GM12878 (cell line): ENCODE data around the gene HDAC7. TPM values are rescaled to one million over a fixed set of nuclear protein-coding genes. Genes with fewer than 3 reads are reported as not detected.

Experiments used
- ATAC-seq: fragments of 200-7000 bp; cut with Tn5 transposase; 3 replicates; pipeline ENCODE4 v1.9.1; 2020; ENCODE audit warnings: mild to moderate bottlenecking, moderate library complexity
- BruUV-seq: library from RNA; stranded (reverse); fragments of 400-500 nt; replicated peaks from 2 replicates; lab custom pipeline; 2021; lab: Mats Ljungman, UMichigan
- CTCF ChIA-PET: fragments of 300-600 bp; sonication (Branson Sonifier 250); formaldehyde crosslinking; extraction: SDS; loops from one replicate; lab custom pipeline; 2021; ENCODE audit warnings: inconsistent platforms; lab: Yijun Ruan, JAX
- POLR2A ChIA-PET: fragments of 350-600 bp; formaldehyde crosslinking; extraction: SDS; loops from one replicate; lab custom pipeline; 2021; ENCODE audit warnings: inconsistent platforms; lab: Charles Lee
- RAD21 ChIA-PET: fragments of 300-600 bp; sonication (Branson Sonifier 250); formaldehyde crosslinking; loops from one replicate; lab custom pipeline; 2023; ENCODE audit warnings: antibody characterized with exemption; ENCODE audit not compliant: unreplicated experiment; lab: Charles Lee
- SMC1A ChIA-PET: fragments of 300-600 bp; sonication (Branson Sonifier 250); formaldehyde crosslinking; loops from one replicate; lab custom pipeline; 2023; ENCODE audit not compliant: unreplicated experiment, uncharacterized antibody; lab: Charles Lee
- DNase-seq: peaks from one replicate; pipeline ENCODE4 v3.0.0-alpha.2; 2011; ENCODE audit warnings: low read depth, low spot score
- FAIRE-seq: peaks from 3 replicates; lab custom pipeline; 2011; peaks lifted over from hg19 to GRCh38; lab: Jason Lieb, UNC
- H2AFZ ChIP-seq: 2 replicates; pipeline ENCODE4 v1.6.0; 2011; ENCODE audit warnings: low read depth, low read length, control low read depth; ENCODE audit not compliant: control insufficient read depth
- H3K27ac ChIP-seq: 2 replicates; pipeline ENCODE4 v1.5.1; 2011; ENCODE audit warnings: control low read depth; ENCODE audit not compliant: control insufficient read depth, insufficient read depth
- H3K27me3 ChIP-seq, 2 experiments: replicated peaks in 1 of 2; 2 replicates each; pipeline versions ENCODE4 v1.6.0 to v1.6.1; 2011; ENCODE audit warnings: low read length in 1 of 2; ENCODE audit not compliant: control insufficient read depth in 2 of 2, insufficient read depth in 2 of 2
- H3K36me3 ChIP-seq, 2 experiments: 2 replicates each; pipeline ENCODE4 v1.5.1; 2011; ENCODE audit warnings: low read length in 1 of 2; ENCODE audit not compliant: control insufficient read depth in 2 of 2, insufficient read depth in 2 of 2
- H3K4me1 ChIP-seq: 2 replicates; pipeline ENCODE4 v1.6.1; 2011; ENCODE audit warnings: mild to moderate bottlenecking, low read length, moderate library complexity, mixed read lengths; ENCODE audit not compliant: control insufficient read depth, insufficient read depth
- H3K4me2 ChIP-seq: 2 replicates; pipeline ENCODE4 v1.6.0; 2011; ENCODE audit warnings: control low read depth; ENCODE audit not compliant: control insufficient read depth, insufficient read depth
- H3K4me3 ChIP-seq: fragments of 200-600 bp; sonication (generic); 2 replicates; pipeline ENCODE4 v1.5.1; 2016
- H3K79me2 ChIP-seq: 2 replicates; pipeline ENCODE4 v1.6.0; 2011; ENCODE audit warnings: low read length; ENCODE audit not compliant: control insufficient read depth, insufficient read depth
- H3K9ac ChIP-seq: 2 replicates; pipeline ENCODE4 v1.8.0; 2011; ENCODE audit warnings: low read length, control low read depth, mixed read lengths; ENCODE audit not compliant: control insufficient read depth, insufficient read depth
- H3K9me3 ChIP-seq: replicated peaks from 3 replicates; pipeline ENCODE4 v1.5.1; 2011; ENCODE audit warnings: mild to moderate bottlenecking, low read length; ENCODE audit not compliant: control insufficient read depth, insufficient read depth
- H4K20me1 ChIP-seq: 2 replicates; pipeline ENCODE4 v1.6.0; 2011; ENCODE audit not compliant: control insufficient read depth, insufficient read depth
- CHD4 ChIP-seq: fragments of 200-600 bp; sonication (generic); IDR thresholded peaks from 2 replicates; pipeline ENCODE4 v1.6.1; 2016; ENCODE audit warnings: mild to moderate bottlenecking
- E2F8 ChIP-seq: fragments of 450-650 bp; IDR thresholded peaks from 2 replicates; pipeline ENCODE4 v1.6.1; 2018; ENCODE audit warnings: mild to moderate bottlenecking, low read depth, moderate library complexity; ENCODE audit not compliant: partially characterized antibody
- FOXK2 ChIP-seq: fragments of 450-650 bp; IDR thresholded peaks from 2 replicates; pipeline ENCODE4 v1.6.1; 2017; ENCODE audit warnings: mild to moderate bottlenecking, moderate library complexity
- NR2F1 ChIP-seq: fragments of 450-650 bp; conservative IDR thresholded peaks from 2 replicates; pipeline ENCODE4 v1.6.1; 2017; ENCODE audit warnings: mild to moderate bottlenecking
- NRF1 ChIP-seq: conservative IDR thresholded peaks from 2 replicates; pipeline ENCODE4 v1.6.1; 2011; ENCODE audit warnings: mild to moderate bottlenecking, low read depth, low read length, improper control_type of control experiment
- RB1 ChIP-seq: fragments of 450-650 bp; formaldehyde crosslinking; IDR thresholded peaks from 2 replicates; pipeline ENCODE4 v1.6.1; 2017; ENCODE audit warnings: mild to moderate bottlenecking, borderline replicate concordance
- ZNF207 ChIP-seq: fragments of 450-650 bp; IDR thresholded peaks from 2 replicates; pipeline ENCODE4 v1.6.1; 2014; ENCODE audit warnings: antibody characterized with exemption, mild to moderate bottlenecking, borderline replicate concordance
- WGBS: methylation state at CpG from one replicate; pipeline ENCODE4 v1.1.6; 2016; ENCODE audit warnings: low lambda C conversion rate; ENCODE audit not compliant: insufficient replicate concordance, insufficient coverage; ENCODE audit errors: missing lambda C conversion rate; 5-methylcytosine and 5-hydroxymethylcytosine counted together
- in situ Hi-C: fragments of 300-500 bp; cut with MboI; formaldehyde crosslinking; loops from 9 replicates; pipeline ENCODE4 v1.14.3; 2018; ENCODE audit warnings: mixed read lengths
- intact Hi-C: fragments of 100-400 bp; cut with micrococcal nuclease; formaldehyde crosslinking; loops from one replicate; pipeline ENCODE4 v1.14.2; 2022; ENCODE audit not compliant: unreplicated experiment
- polyA plus RNA-seq, 11 experiments: library from polyadenylated mRNA; depleted of rRNA in 4 of 11; unstranded in 6 of 11; stranded (reverse) in 5 of 11; fragments of >200 nt; fragmentation: Nextera tagmentation in 4 of 11; fragmentation: Illumina TruSeq in 1 of 11; extraction: Ambion mirVana in 4 of 11; extraction: Trizol in 1 of 11; gene quantifications; 1 replicate in 1 of 11; 2 replicates in 10 of 11; pipeline versions ENCODE4 v1.2.1 to v1.2.3, GENCODE V29; 2011 to 2016; ENCODE audit warnings: inconsistent platforms in 2 of 11, missing spikeins in 2 of 11, low read depth in 1 of 11
- total RNA-seq, 4 experiments: library from RNA; depleted of rRNA in 3 of 4; stranded (reverse); fragments of >200 nt in 3 of 4; fragmentation: Illumina TruSeq in 1 of 4; extraction: Trizol in 1 of 4; gene quantifications; 2 replicates each; pipeline versions ENCODE4 v1.2.1 to v1.2.3, GENCODE V29; 2013 to 2021
- TF ChIP-seq, protein P1 (sequence below): fragments of 450-650 bp; IDR thresholded peaks from 2 replicates; pipeline ENCODE4 v1.6.1; 2017; ENCODE audit warnings: mild to moderate bottlenecking
- TF ChIP-seq, protein P2 (sequence below): IDR thresholded peaks from 2 replicates; pipeline ENCODE4 v1.6.1; 2012; ENCODE audit warnings: low read length, inconsistent platforms
- TF ChIP-seq, protein P3 (sequence below): IDR thresholded peaks from 2 replicates; pipeline ENCODE4 v1.6.1; 2012; ENCODE audit warnings: low read depth, low read length, improper control_type of control experiment
- TF ChIP-seq, protein P4 (sequence below): fragments of 450-650 bp; IDR thresholded peaks from 2 replicates; pipeline ENCODE4 v1.6.1; 2017; ENCODE audit warnings: mild to moderate bottlenecking, moderate library complexity

HDAC7 gene
- total and polyA plus RNA-seq, 10 of the 15 experiments (the other 5 are each of a cell fraction or from before 2014, with no cell fraction given): 0.47 to 18.3 (median 5.4) TPM

- intact Hi-C loops (no loop called here), in situ Hi-C loops (no loop called here)
- H3K79me2 ChIP-seq: no peaks in the 10 kb centered on the region; the same call in 1 of the 2 replicates
- ChIA-PET CTCF (interaction anchor here (0.6 to 7.9 kb wide), 8 partner anchors 10 to 151 kb away, joined by 3 to 215 read pairs (median 4); no protein-coding TSS in a partner anchor), RAD21 (interaction anchor here (0.8 to 7.5 kb wide), 6 partner anchors 15 to 147 kb away, joined by 3 to 166 read pairs (median 8); no protein-coding TSS in a partner anchor), POLR2A (interaction anchor here (1.4 kb wide), 1 partner anchor 39 kb away, joined by 8 read pairs; no protein-coding TSS in a partner anchor), SMC1A (interaction anchor here (0.9 to 4.0 kb wide), 5 partner anchors 8 to 42 kb away, joined by 4 to 43 read pairs (median 6); no protein-coding TSS in a partner anchor)
- no peaks in the 10 kb centered on the region for H4K20me1 ChIP-seq
- TF ChIP-seq, protein P1, sequence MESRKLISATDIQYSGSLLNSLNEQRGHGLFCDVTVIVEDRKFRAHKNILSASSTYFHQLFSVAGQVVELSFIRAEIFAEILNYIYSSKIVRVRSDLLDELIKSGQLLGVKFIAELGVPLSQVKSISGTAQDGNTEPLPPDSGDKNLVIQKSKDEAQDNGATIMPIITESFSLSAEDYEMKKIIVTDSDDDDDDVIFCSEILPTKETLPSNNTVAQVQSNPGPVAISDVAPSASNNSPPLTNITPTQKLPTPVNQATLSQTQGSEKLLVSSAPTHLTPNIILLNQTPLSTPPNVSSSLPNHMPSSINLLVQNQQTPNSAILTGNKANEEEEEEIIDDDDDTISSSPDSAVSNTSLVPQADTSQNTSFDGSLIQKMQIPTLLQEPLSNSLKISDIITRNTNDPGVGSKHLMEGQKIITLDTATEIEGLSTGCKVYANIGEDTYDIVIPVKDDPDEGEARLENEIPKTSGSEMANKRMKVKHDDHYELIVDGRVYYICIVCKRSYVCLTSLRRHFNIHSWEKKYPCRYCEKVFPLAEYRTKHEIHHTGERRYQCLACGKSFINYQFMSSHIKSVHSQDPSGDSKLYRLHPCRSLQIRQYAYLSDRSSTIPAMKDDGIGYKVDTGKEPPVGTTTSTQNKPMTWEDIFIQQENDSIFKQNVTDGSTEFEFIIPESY: no peak
- TF ChIP-seq FOXK2 (no peak), NRF1 (no peak), RB1 (no peak), ZNF207 (no peak), E2F8 (no peak), NR2F1 (no peak), CHD4 (no peak)
- TF ChIP-seq, protein P2, sequence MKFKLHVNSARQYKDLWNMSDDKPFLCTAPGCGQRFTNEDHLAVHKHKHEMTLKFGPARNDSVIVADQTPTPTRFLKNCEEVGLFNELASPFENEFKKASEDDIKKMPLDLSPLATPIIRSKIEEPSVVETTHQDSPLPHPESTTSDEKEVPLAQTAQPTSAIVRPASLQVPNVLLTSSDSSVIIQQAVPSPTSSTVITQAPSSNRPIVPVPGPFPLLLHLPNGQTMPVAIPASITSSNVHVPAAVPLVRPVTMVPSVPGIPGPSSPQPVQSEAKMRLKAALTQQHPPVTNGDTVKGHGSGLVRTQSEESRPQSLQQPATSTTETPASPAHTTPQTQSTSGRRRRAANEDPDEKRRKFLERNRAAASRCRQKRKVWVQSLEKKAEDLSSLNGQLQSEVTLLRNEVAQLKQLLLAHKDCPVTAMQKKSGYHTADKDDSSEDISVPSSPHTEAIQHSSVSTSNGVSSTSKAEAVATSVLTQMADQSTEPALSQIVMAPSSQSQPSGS: no peak
- TF ChIP-seq, protein P3, sequence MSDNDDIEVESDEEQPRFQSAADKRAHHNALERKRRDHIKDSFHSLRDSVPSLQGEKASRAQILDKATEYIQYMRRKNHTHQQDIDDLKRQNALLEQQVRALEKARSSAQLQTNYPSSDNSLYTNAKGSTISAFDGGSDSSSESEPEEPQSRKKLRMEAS: no peak
- TF ChIP-seq, protein P4, sequence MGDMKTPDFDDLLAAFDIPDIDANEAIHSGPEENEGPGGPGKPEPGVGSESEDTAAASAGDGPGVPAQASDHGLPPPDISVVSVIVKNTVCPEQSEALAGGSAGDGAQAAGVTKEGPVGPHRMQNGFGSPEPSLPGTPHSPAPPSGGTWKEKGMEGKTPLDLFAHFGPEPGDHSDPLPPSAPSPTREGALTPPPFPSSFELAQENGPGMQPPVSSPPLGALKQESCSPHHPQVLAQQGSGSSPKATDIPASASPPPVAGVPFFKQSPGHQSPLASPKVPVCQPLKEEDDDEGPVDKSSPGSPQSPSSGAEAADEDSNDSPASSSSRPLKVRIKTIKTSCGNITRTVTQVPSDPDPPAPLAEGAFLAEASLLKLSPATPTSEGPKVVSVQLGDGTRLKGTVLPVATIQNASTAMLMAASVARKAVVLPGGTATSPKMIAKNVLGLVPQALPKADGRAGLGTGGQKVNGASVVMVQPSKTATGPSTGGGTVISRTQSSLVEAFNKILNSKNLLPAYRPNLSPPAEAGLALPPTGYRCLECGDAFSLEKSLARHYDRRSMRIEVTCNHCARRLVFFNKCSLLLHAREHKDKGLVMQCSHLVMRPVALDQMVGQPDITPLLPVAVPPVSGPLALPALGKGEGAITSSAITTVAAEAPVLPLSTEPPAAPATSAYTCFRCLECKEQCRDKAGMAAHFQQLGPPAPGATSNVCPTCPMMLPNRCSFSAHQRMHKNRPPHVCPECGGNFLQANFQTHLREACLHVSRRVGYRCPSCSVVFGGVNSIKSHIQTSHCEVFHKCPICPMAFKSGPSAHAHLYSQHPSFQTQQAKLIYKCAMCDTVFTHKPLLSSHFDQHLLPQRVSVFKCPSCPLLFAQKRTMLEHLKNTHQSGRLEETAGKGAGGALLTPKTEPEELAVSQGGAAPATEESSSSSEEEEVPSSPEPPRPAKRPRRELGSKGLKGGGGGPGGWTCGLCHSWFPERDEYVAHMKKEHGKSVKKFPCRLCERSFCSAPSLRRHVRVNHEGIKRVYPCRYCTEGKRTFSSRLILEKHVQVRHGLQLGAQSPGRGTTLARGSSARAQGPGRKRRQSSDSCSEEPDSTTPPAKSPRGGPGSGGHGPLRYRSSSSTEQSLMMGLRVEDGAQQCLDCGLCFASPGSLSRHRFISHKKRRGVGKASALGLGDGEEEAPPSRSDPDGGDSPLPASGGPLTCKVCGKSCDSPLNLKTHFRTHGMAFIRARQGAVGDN: no peak
- DNase-seq (no peak), ATAC-seq (no peak), FAIRE-seq (no peak)
- peaks cover 0 to 3% of the 10 kb centered on the region in 2 experiments; a peak in 2 of 4 replicates for H3K36me3 ChIP-seq
- H3K27me3 ChIP-seq: no peaks in the 10 kb centered on the region; a peak in 1 of 4 replicates
- H3K4me2 ChIP-seq: no peak overlapping the region
- H3K9ac ChIP-seq: no peak overlapping the region
- no TSS peak for BruUV-seq
- H2AFZ ChIP-seq: no peak overlapping the region
- peaks cover 11% of the 10 kb centered on the region for H3K4me1 ChIP-seq
- no peak overlapping the region for H3K4me3 ChIP-seq
- H3K27ac ChIP-seq: no peak overlapping the region
- 86% methylated on average over 17 of the region's 17 CpGs for WGBS
- no peaks in the 10 kb centered on the region for H3K9me3 ChIP-seq
These were observed 21.2 kb downstream of the HDAC7 start for GRCh38 chr12:47798382-47798948.
